ENCODE measurements around the gene PACSIN2.

The PACSIN2 gene

DNA sequence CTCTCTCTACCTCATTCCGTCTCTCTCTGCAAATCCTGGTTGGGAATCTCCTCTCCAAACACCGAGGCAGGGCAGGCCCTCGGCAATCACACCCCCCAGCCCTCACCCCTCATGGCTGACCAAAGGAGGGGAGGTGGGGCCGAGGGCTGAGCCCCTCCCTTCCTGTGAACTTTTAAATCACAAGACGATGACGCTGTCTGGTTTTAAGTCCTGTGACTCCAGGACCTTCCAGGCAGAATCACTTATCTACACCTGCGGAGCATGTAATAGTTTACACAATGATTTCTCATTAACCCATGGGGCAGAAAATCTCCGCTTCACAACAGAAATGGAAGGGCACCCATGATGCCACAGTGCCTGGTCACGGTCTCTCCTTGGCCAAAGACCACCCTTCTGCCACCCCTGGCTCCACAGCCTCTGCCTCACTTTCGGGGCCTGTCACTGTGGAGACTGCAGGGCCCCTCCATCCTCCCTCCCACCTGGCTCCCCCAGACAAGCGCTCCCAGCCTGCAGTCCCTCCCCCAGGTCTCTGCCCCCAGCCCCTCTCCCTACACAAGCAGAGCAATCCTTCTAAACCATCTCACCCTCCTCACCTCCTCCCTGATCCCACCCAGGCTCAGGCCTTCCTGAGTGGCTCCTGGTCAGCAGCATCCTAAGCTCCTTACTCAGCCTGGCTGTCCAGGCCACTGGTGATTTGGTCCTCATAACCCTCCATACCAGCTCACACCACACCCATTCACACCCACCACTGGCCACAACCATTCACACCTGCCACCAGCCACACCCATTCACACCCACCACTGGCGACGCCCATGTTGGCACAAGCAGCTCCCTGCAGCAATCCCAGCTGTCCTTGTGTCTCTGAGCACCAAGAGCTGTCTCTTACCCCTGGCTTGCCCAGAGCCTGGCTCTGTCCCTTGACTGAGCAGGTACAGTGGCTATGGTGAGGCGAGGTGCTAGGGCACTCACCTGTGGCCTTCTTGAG, 127.1 kb downstream of the PACSIN2 start:
- H3K9me3 ChIP-seq (ENCODE audit: insufficient read depth, low read length), result no peaks in the 10 kb centered on the region

DNA sequence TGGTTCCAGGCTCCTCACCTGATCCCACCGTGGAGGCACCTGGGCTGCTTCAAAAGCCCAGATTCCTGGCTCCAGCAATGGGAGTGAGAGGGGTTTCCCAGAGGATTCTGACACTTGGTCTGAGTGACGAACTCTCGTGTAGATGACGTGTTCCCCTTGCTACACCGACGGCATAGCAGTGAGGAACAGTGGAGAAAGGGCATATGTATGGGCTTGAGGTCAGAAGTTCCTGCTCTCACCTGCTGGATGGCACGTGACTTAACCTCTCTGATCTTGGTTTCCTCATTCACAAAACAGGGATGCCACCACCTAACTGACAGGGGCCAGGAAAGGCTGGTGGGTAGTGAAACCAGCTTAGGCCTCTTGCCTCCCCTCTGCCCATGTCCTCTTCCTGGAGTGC, 127.8 kb downstream of the PACSIN2 start:
- no peaks in the 10 kb centered on the region for H3F3A ChIP-seq (ENCODE audit: insufficient read depth)
- H3K79me2 ChIP-seq (ENCODE audit: insufficient read depth, low read length), result no peaks in the 10 kb centered on the region
- no peak overlapping the region for H3K9ac ChIP-seq (ENCODE audit: low read length)
- no peaks in the 10 kb centered on the region for H3K9me3 ChIP-seq (ENCODE audit: insufficient read depth, low read length)
- no peak for TF ChIP-seq EZH2phosphoT487 (conservative IDR thresholded peaks at IDR 0.05; ENCODE audit: low read length)
- TF ChIP-seq, protein P1, sequence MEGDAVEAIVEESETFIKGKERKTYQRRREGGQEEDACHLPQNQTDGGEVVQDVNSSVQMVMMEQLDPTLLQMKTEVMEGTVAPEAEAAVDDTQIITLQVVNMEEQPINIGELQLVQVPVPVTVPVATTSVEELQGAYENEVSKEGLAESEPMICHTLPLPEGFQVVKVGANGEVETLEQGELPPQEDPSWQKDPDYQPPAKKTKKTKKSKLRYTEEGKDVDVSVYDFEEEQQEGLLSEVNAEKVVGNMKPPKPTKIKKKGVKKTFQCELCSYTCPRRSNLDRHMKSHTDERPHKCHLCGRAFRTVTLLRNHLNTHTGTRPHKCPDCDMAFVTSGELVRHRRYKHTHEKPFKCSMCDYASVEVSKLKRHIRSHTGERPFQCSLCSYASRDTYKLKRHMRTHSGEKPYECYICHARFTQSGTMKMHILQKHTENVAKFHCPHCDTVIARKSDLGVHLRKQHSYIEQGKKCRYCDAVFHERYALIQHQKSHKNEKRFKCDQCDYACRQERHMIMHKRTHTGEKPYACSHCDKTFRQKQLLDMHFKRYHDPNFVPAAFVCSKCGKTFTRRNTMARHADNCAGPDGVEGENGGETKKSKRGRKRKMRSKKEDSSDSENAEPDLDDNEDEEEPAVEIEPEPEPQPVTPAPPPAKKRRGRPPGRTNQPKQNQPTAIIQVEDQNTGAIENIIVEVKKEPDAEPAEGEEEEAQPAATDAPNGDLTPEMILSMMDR (IDR thresholded peaks at IDR 0.05; ENCODE audit: insufficient read depth, low read length, poor library complexity, severe bottlenecking), result no peak
- no peak overlapping the region for H2AFZ ChIP-seq (ENCODE audit: low read depth, low read length, severe bottlenecking)
- H3K4me3 ChIP-seq (ENCODE audit: insufficient read depth, low read length, poor library complexity, severe bottlenecking), result no peak overlapping the region
- no peaks in the 10 kb centered on the region for H3K27me3 ChIP-seq (ENCODE audit: low read length)
- no peaks in the 10 kb centered on the region for H3K36me3 ChIP-seq (ENCODE audit: low read length)
- H3K4me2 ChIP-seq (ENCODE audit: low read depth, low read length, poor library complexity, severe bottlenecking), result no peak overlapping the region
- H4K20me1 ChIP-seq (ENCODE audit: low read depth, low read length), result no peaks in the 10 kb centered on the region
- H3K9me2 ChIP-seq (replicated peaks; ENCODE audit: insufficient read depth, low read length), result no peaks in the 10 kb centered on the region
- H3K27ac ChIP-seq (ENCODE audit: low read depth, low read length), result no peak overlapping the region

More for the DNA sequence above, 127.1 kb downstream of the PACSIN2 start:
- no peak overlapping the region for H3K9ac ChIP-seq (ENCODE audit: low read length)
- TF ChIP-seq EZH2phosphoT487 (conservative IDR thresholded peaks at IDR 0.05; ENCODE audit: low read length), result no peak
- TF ChIP-seq, protein P1 (IDR thresholded peaks at IDR 0.05; ENCODE audit: insufficient read depth, low read length, poor library complexity, severe bottlenecking), result no peak
- H3K36me3 ChIP-seq (ENCODE audit: low read length), result no peaks in the 10 kb centered on the region
- H2AFZ ChIP-seq (ENCODE audit: low read depth, low read length, severe bottlenecking), result no peak overlapping the region
- no peak overlapping the region for H3K27ac ChIP-seq (ENCODE audit: low read depth, low read length)
- no peaks in the 10 kb centered on the region for H3K27me3 ChIP-seq (ENCODE audit: low read length)
- H4K20me1 ChIP-seq (ENCODE audit: low read depth, low read length), result no peaks in the 10 kb centered on the region
- no peaks in the 10 kb centered on the region for H3F3A ChIP-seq (ENCODE audit: insufficient read depth)
- no peaks in the 10 kb centered on the region for H3K79me2 ChIP-seq (ENCODE audit: insufficient read depth, low read length)
- H3K9me2 ChIP-seq (replicated peaks; ENCODE audit: insufficient read depth, low read length), result no peaks in the 10 kb centered on the region
- no peak overlapping the region for H3K4me2 ChIP-seq (ENCODE audit: low read depth, low read length, poor library complexity, severe bottlenecking)
- no peak overlapping the region for H3K4me3 ChIP-seq (ENCODE audit: insufficient read depth, low read length, poor library complexity, severe bottlenecking)

DNA sequence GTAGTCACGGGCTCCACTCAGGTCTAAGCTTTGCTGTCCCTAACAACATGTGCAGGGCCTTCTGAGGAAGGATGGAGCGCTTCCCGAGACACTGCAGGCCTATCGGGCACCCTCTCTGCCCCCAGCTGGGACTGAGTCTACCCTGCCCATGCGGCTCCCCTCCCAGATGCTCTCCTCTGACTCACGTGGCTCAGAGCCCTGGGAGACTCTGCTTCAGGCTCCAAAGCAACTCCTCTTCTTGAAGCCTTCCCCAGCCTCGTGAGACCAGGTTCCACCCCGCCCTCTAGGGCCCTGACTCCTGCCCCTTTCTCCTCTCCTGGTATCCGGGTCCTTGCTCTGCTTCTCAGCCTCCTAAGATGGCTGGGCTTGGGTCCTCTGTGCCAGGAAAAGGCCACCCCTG, 129.5 kb downstream of the PACSIN2 start:
- Histone ChIP-seq H3K9me3 (ENCODE audit: insufficient read depth, low read length) (no peaks in the 10 kb centered on the region), H3K79me2 (ENCODE audit: insufficient read depth, low read length) (no peaks in the 10 kb centered on the region), H3K36me3 (ENCODE audit: low read length) (no peaks in the 10 kb centered on the region), H3K9me2 (replicated peaks; ENCODE audit: insufficient read depth, low read length) (no peaks in the 10 kb centered on the region), H3K4me3 (ENCODE audit: insufficient read depth, low read length, poor library complexity, severe bottlenecking) (no peak overlapping the region), H2AFZ (ENCODE audit: low read depth, low read length, severe bottlenecking) (no peak overlapping the region), H3K27ac (ENCODE audit: low read depth, low read length) (no peak overlapping the region), H3K9ac (ENCODE audit: low read length) (no peak overlapping the region), H4K20me1 (ENCODE audit: low read depth, low read length) (no peaks in the 10 kb centered on the region), H3F3A (ENCODE audit: insufficient read depth) (no peaks in the 10 kb centered on the region), H3K27me3 (ENCODE audit: low read length) (no peaks in the 10 kb centered on the region), H3K4me2 (ENCODE audit: low read depth, low read length, poor library complexity, severe bottlenecking) (no peak overlapping the region)
- TF ChIP-seq, protein P1 (IDR thresholded peaks at IDR 0.05; ENCODE audit: insufficient read depth, low read length, poor library complexity, severe bottlenecking), result no peak
- no peak for TF ChIP-seq EZH2phosphoT487 (conservative IDR thresholded peaks at IDR 0.05; ENCODE audit: low read length)
